HEK293T (cell line): Measurements from ENCODE around the gene SETD1B.

Experiments used
- CTCF ChIA-PET: fragments of 350-600 bp; formaldehyde crosslinking; extraction: SDS; loops from one replicate; lab custom pipeline; 2021; ENCODE audit warnings: antibody characterized with exemption, inconsistent platforms; lab: Yijun Ruan, JAX
- POLR2A ChIA-PET: fragments of 350-600 bp; formaldehyde crosslinking; extraction: SDS; loops from one replicate; lab custom pipeline; 2020; ENCODE audit warnings: antibody characterized with exemption, inconsistent platforms; lab: Yijun Ruan, JAX
- DNase-seq: peaks from one replicate; pipeline ENCODE4 v3.0.0; 2012; ENCODE audit warnings: mixed read lengths; ENCODE audit errors: extremely low spot score
- ARNT ChIP-seq: fragments of 450-650 bp; IDR thresholded peaks from 2 replicates; pipeline ENCODE4 v1.6.1; 2017; ENCODE audit warnings: mild to moderate bottlenecking
- BHLHE40 ChIP-seq: fragments of 450-650 bp; IDR thresholded peaks from 2 replicates; pipeline ENCODE4 v1.6.1; 2016; ENCODE audit warnings: mild to moderate bottlenecking, moderate library complexity, borderline replicate concordance
- CTBP1 ChIP-seq: fragments of 450-650 bp; IDR thresholded peaks from 2 replicates; pipeline ENCODE4 v1.6.1; 2016; ENCODE audit warnings: borderline replicate concordance
- ELF4 ChIP-seq: fragments of 450-650 bp; IDR thresholded peaks from 2 replicates; pipeline ENCODE4 v1.6.1; 2017; ENCODE audit warnings: antibody characterized with exemption
- FOXA1 ChIP-seq: fragments of 450-650 bp; IDR thresholded peaks from 2 replicates; pipeline ENCODE4 v1.6.1; 2016; ENCODE audit warnings: mild to moderate bottlenecking
- FOXK2 ChIP-seq: fragments of 450-650 bp; IDR thresholded peaks from 2 replicates; pipeline ENCODE4 v1.6.1; 2016; ENCODE audit warnings: mild to moderate bottlenecking
- FOXM1 ChIP-seq: fragments of 450-650 bp; IDR thresholded peaks from 2 replicates; pipeline ENCODE4 v1.6.1; 2017; ENCODE audit warnings: mild to moderate bottlenecking, borderline replicate concordance
- HDGF ChIP-seq: fragments of 450-650 bp; IDR thresholded peaks from 2 replicates; pipeline ENCODE4 v1.6.1; 2017; ENCODE audit warnings: antibody characterized with exemption, borderline replicate concordance
- L3MBTL2 ChIP-seq: fragments of 450-650 bp; conservative IDR thresholded peaks from 2 replicates; pipeline ENCODE4 v1.6.1; 2016; ENCODE audit warnings: mild to moderate bottlenecking
- LEF1 ChIP-seq: fragments of 450-650 bp; IDR thresholded peaks from 2 replicates; pipeline ENCODE4 v1.6.1; 2017; ENCODE audit warnings: mild to moderate bottlenecking, borderline replicate concordance
- NFRKB ChIP-seq: fragments of 450-650 bp; IDR thresholded peaks from 2 replicates; pipeline ENCODE4 v1.6.1; 2016; ENCODE audit warnings: mild to moderate bottlenecking, moderate library complexity
- SP1 ChIP-seq: fragments of 450-650 bp; IDR thresholded peaks from 2 replicates; pipeline ENCODE4 v1.6.1; 2017
- SUZ12 ChIP-seq: fragments of 450-650 bp; IDR thresholded peaks from 2 replicates; pipeline ENCODE4 v1.6.1; 2016; ENCODE audit warnings: mild to moderate bottlenecking
- TARDBP ChIP-seq: fragments of 450-650 bp; IDR thresholded peaks from 2 replicates; pipeline ENCODE4 v1.6.1; 2016
- ZNF384 ChIP-seq: fragments of 450-650 bp; IDR thresholded peaks from 2 replicates; pipeline ENCODE4 v1.6.1; 2016
- TF ChIP-seq, protein P1 (sequence below): fragments of 450-650 bp; IDR thresholded peaks from 2 replicates; pipeline ENCODE4 v1.6.1; 2016

Gene SETD1B

GRCh38 chr12:121828306-121828705, 24.5 kb downstream of the SETD1B start:
- ChIA-PET CTCF (no interaction called here), POLR2A (interaction anchor here (1.1 kb wide), 1 partner anchor 30 kb away, joined by 5 read pairs; no protein-coding TSS in a partner anchor)
- DNase-seq, result no peak
- TF ChIP-seq ELF4 (no peak), ARNT (no peak), FOXM1 (no peak), CTBP1 (no peak), FOXK2 (no peak), HDGF (no peak), NFRKB (no peak), L3MBTL2 (no peak), SUZ12 (no peak), FOXA1 (no peak)

DNA sequence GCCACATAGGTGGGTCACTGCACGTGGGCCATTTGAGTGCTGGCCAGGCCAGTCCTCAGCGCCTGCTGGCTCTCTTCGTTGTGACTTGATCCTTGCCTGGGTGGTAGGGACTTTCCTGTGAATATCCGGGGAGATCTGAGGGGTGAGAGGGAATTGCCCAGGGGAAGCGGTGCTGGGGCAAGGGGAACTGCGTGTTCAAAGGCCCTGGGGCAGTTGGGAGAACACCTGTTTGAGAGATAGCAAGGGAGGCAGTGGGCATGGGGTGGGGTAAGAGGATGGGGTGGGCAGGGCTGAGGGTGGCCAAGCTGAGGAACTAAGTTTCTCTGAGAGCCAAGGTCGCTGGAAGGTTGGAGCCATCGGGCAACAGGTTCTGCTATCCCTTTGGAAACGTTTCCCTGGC, 25.0 kb downstream of the SETD1B start:
- DNase-seq, result no peak
- TF ChIP-seq L3MBTL2 (no peak), SUZ12 (no peak), NFRKB (no peak), FOXK2 (no peak), ZNF384 (no peak), FOXA1 (no peak), FOXM1 (no peak), ELF4 (no peak), TARDBP (no peak), BHLHE40 (no peak), LEF1 (no peak), ARNT (no peak), HDGF (no peak), SP1 (no peak), CTBP1 (no peak)
- TF ChIP-seq, protein P1, sequence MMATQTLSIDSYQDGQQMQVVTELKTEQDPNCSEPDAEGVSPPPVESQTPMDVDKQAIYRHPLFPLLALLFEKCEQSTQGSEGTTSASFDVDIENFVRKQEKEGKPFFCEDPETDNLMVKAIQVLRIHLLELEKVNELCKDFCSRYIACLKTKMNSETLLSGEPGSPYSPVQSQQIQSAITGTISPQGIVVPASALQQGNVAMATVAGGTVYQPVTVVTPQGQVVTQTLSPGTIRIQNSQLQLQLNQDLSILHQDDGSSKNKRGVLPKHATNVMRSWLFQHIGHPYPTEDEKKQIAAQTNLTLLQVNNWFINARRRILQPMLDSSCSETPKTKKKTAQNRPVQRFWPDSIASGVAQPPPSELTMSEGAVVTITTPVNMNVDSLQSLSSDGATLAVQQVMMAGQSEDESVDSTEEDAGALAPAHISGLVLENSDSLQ, result no peak
- ChIA-PET CTCF (no interaction called here), POLR2A (no interaction called here)

DNA sequence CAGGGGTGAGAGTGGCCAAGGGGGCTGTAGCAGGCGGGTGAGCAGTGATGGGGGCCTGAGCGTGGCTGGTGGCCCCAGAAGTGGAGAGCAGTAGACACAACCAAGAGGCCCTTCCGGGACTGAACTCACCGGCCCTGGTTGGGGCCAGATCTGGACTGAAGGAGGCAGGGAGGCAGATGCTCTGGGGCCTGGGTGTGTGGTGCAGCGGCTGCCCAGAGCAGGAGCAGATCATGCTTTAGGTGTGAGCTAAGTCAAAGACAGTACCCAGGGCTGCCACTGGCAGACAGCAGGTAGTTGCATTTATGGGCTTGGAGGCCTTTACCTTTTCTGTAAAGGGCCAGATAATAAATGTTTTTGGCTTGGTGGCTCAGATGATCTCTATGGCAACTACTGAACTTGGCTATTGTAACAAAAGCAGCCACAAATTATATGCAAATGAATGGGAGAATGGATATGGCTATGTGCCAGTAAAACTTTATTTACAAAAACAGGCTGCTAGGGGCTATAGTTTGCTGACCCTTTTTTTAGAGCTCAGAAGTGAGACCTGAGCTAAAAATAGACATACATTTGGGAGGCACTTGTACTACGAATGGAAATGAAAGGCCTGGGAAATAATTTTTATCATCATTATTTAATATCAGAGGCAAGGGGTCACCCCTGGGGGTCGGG, 25.6 kb downstream of the SETD1B start:
- CTCF ChIA-PET, result interaction anchor here (1.0 kb wide), 1 partner anchor 17 kb away, joined by 4 read pairs; no protein-coding TSS in a partner anchor
- TF ChIP-seq SUZ12 (no peak), ARNT (no peak), ZNF384 (no peak), FOXM1 (no peak), BHLHE40 (no peak), FOXK2 (no peak), ELF4 (no peak), LEF1 (no peak), TARDBP (no peak)
- POLR2A ChIA-PET, result no interaction called here
- no peak for DNase-seq

DNA sequence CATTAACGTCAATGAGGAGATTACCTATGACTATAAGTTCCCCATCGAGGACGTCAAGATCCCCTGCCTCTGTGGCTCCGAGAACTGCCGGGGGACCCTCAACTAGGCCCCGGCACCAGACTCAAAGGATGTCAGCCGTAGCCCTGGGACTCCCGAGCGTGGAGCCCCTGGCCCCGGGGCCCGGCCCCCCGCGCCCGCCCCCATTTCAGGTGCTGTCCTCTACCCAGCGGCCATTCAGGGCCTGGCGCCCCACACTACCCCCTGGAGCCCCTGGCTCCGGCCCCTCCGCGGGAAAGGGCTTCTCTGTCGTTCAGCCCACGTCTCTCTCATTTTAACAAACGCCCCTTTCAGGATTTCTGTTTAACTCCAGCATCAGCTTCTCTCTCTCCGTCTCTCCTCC, 26.3 kb downstream of the SETD1B start:
- CTCF ChIA-PET, result interaction anchor here (1.0 to 1.3 kb wide), 2 partner anchors 18 to 36 kb away, joined by 4 read pairs; no protein-coding TSS in a partner anchor
- TF ChIP-seq HDGF, result no peak
- TF ChIP-seq CTBP1, result no peak
- no peak for TF ChIP-seq LEF1
- no peak for TF ChIP-seq ARNT
- no peak for DNase-seq
- POLR2A ChIA-PET, result no interaction called here

- POLR2A ChIA-PET, result no interaction called here
- CTCF ChIA-PET, result interaction anchor here (1.3 kb wide), 1 partner anchor 36 kb away, joined by 4 read pairs; no protein-coding TSS in a partner anchor
- no peak for DNase-seq
- TF ChIP-seq L3MBTL2, result no peak
- no peak for TF ChIP-seq FOXM1
- TF ChIP-seq TARDBP, result no peak
- TF ChIP-seq, protein P1, result no peak
- no peak for TF ChIP-seq SUZ12
- TF ChIP-seq ELF4, result no peak
- no peak for TF ChIP-seq NFRKB
- no peak for TF ChIP-seq FOXA1
- no peak for TF ChIP-seq HDGF
- no peak for TF ChIP-seq LEF1
- no peak for TF ChIP-seq SP1
Measured at GRCh38 chr12:121830588-121831265, 26.9 kb downstream of the SETD1B start.

GRCh38 chr12:121831571-121832245, 27.9 kb downstream of the SETD1B start:
- CTCF ChIA-PET, result interaction anchor here (1.3 kb wide), 1 partner anchor 37 kb away, joined by 4 read pairs; no protein-coding TSS in a partner anchor
- POLR2A ChIA-PET, result no interaction called here
- no peak for DNase-seq
- no peak for TF ChIP-seq FOXA1
- TF ChIP-seq NFRKB, result no peak
- no peak for TF ChIP-seq SP1
- TF ChIP-seq ELF4, result no peak
- no peak for TF ChIP-seq CTBP1
- TF ChIP-seq L3MBTL2, result no peak
- TF ChIP-seq FOXK2, result no peak
- TF ChIP-seq ZNF384, result no peak
